ENCODE results near the gene TRPM4. TPM values are rescaled to one million over a fixed set of nuclear protein-coding genes. Genes with fewer than 3 reads are reported as not detected.

Gene TRPM4
- total and polyA plus RNA-seq, 2 experiments from 2014 or later, result 16.5 to 25.7 TPM

- Mint-ChIP-seq H3K4me3 (peak overlapping the region; percentile 96), H3K36me3 (ENCODE audit: low read depth) (peaks cover 3% of the 10 kb centered on the region; the same call in 1 of the 3 replicates), H3K27ac (peak overlapping the region; percentile 95), H3K9me3 (peaks cover 3% of the 10 kb centered on the region; the same call in 2 of the 3 replicates), H3K27me3 (ENCODE audit: insufficient read depth, low read depth, poor library complexity) (peaks cover 22% of the 10 kb centered on the region), H3K4me1 (peaks cover 36% of the 10 kb centered on the region)
- H3K27ac ChIP-seq (ENCODE audit: low read depth), result peak overlapping the region; percentile 90
- TF ChIP-seq CREB1 (CRISPR knock-in tag; IDR thresholded peaks at IDR 0.05; ENCODE audit: low read depth) (no peak), ZNF114 (CRISPR knock-in tag; IDR thresholded peaks at IDR 0.05) (no peak), POLR2AphosphoS5 (IDR thresholded peaks at IDR 0.05; ENCODE audit: low read depth) (peak; percentile 78), ZNF331 (CRISPR knock-in tag; IDR thresholded peaks at IDR 0.05; ENCODE audit: low read depth) (no peak), REST (IDR thresholded peaks at IDR 0.05; ENCODE audit: unreplicated experiment) (peak; percentile 75), JUNB (IDR thresholded peaks at IDR 0.05; ENCODE audit: unreplicated experiment) (no peak)
- peaks cover 12% of the 10 kb centered on the region for H3K9me2 ChIP-seq (ENCODE audit: insufficient read depth)
- H3F3A ChIP-seq (replicated peaks; ENCODE audit: low read depth), result peaks cover 22% of the 10 kb centered on the region
- no peaks in the 10 kb centered on the region for H3K36me3 ChIP-seq (ENCODE audit: insufficient read depth)
- peak overlapping the region; percentile 91 for H2AFZ ChIP-seq
- no peaks in the 10 kb centered on the region for H4K20me1 ChIP-seq (replicated peaks; ENCODE audit: insufficient read depth)
- DNase-seq (ENCODE audit: low spot score), result peak; percentile 99
- H3K27me3 ChIP-seq (ENCODE audit: insufficient read depth), result peaks cover 7% of the 10 kb centered on the region; the same call in 1 of the 2 replicates
- H3K4me1 ChIP-seq (ENCODE audit: insufficient read depth), result peaks cover 15% of the 10 kb centered on the region
- no peaks in the 10 kb centered on the region for H3K79me2 ChIP-seq (replicated peaks; ENCODE audit: insufficient read depth)
- H3K4me3 ChIP-seq, result peak overlapping the region; percentile 96
- peak overlapping the region; percentile 99 for H3K4me2 ChIP-seq
- ATAC-seq, result peak; percentile 31
These were observed 8.6 kb upstream of the TRPM4 start for GRCh38 chr19:49148784-49149651.

- H2AFZ ChIP-seq, result peak overlapping the region; percentile 91; the same call in 1 of the 2 replicates
- DNase-seq (ENCODE audit: low spot score), result peak; percentile 93
These were observed 7.9 kb upstream of the TRPM4 start for GRCh38 chr19:49149652-49150105.

More at GRCh38 chr19:49149652-49150105, 7.9 kb upstream of the TRPM4 start:
- Mint-ChIP-seq H3K4me1 (peaks cover 39% of the 10 kb centered on the region), H3K4me3 (peak overlapping the region; percentile 96), H3K9me3 (peaks cover 10% of the 10 kb centered on the region), H3K27ac (peak overlapping the region; percentile 95), H3K27me3 (ENCODE audit: insufficient read depth, low read depth, poor library complexity) (peaks cover 28% of the 10 kb centered on the region), H3K36me3 (ENCODE audit: low read depth) (peaks cover 6% of the 10 kb centered on the region; the same call in 2 of the 3 replicates)
- Histone ChIP-seq H3K27ac (ENCODE audit: low read depth) (peak overlapping the region; percentile 90), H3K9me2 (ENCODE audit: insufficient read depth) (peaks cover 17% of the 10 kb centered on the region), H3K36me3 (ENCODE audit: insufficient read depth) (no peaks in the 10 kb centered on the region), H4K20me1 (replicated peaks; ENCODE audit: insufficient read depth) (no peaks in the 10 kb centered on the region), H3K4me2 (peak overlapping the region; percentile 99), H3K79me2 (replicated peaks; ENCODE audit: insufficient read depth) (no peaks in the 10 kb centered on the region), H3K27me3 (ENCODE audit: insufficient read depth) (peaks cover 7% of the 10 kb centered on the region; the same call in 1 of the 2 replicates), H3F3A (replicated peaks; ENCODE audit: low read depth) (peaks cover 22% of the 10 kb centered on the region), H3K4me3 (peak overlapping the region; percentile 96), H3K4me1 (ENCODE audit: insufficient read depth) (peaks cover 15% of the 10 kb centered on the region)
- peak; percentile 3 for ATAC-seq
- TF ChIP-seq POLR2AphosphoS5 (IDR thresholded peaks at IDR 0.05; ENCODE audit: low read depth) (peak; percentile 37; the same call in 1 of the 2 replicates), ETS1 (IDR thresholded peaks at IDR 0.05) (no peak), ZNF114 (CRISPR knock-in tag; IDR thresholded peaks at IDR 0.05) (no peak), CREB1 (CRISPR knock-in tag; IDR thresholded peaks at IDR 0.05; ENCODE audit: low read depth) (0 out of 2 replicates have a peak, but pooled peaks have one; percentile 11)
